Immature natural killer cell (primary cell): ENCODE data around the gene GREB1. TPM values are rescaled to one million over a fixed set of nuclear protein-coding genes. Genes with fewer than 3 reads are reported as not detected.
A peak's percentile ranks its signal among the peaks of the same experiment; 100 is the strongest.

Experiments used
- DNase-seq, 3 donors: peaks; one replicate each; pipeline ENCODE4 v3.0.0; 2022; ENCODE audit warnings: mixed read lengths in 1 of 3
- H3K27ac Mint-ChIP-seq, 6 donors: one replicate each; pipeline ENCODE4 v1.8.0; 2020; ENCODE audit warnings: mixed read lengths in 6 of 6, mild to moderate bottlenecking in 5 of 6, inconsistent platforms in 4 of 6, moderate library complexity in 3 of 6
- H3K27me3 Mint-ChIP-seq, 3 donors: one replicate each; pipeline ENCODE4 v1.8.0; 2020 to 2021; ENCODE audit warnings: low read depth in 3 of 3, mild to moderate bottlenecking in 3 of 3, mixed read lengths in 3 of 3, moderate library complexity in 3 of 3, inconsistent platforms in 1 of 3
- H3K36me3 Mint-ChIP-seq, 3 donors: one replicate each; pipeline ENCODE4 v1.8.0; 2020; ENCODE audit warnings: mixed read lengths in 3 of 3, inconsistent platforms in 2 of 3, mild to moderate bottlenecking in 2 of 3
- H3K4me1 Mint-ChIP-seq, 2 donors: one replicate each; pipeline ENCODE4 v1.8.0; 2020; ENCODE audit warnings: inconsistent platforms in 2 of 2, mild to moderate bottlenecking in 2 of 2, mixed read lengths in 2 of 2, moderate library complexity in 1 of 2
- H3K4me3 Mint-ChIP-seq, 5 donors: one replicate each; pipeline ENCODE4 v1.8.0; 2020; ENCODE audit warnings: mild to moderate bottlenecking in 5 of 5, mixed read lengths in 5 of 5, inconsistent platforms in 3 of 5, moderate library complexity in 3 of 5
- H3K9me3 Mint-ChIP-seq, 6 donors: one replicate each; pipeline ENCODE4 v1.8.0; 2020; ENCODE audit warnings: mild to moderate bottlenecking in 6 of 6, mixed read lengths in 6 of 6, inconsistent platforms in 4 of 6, moderate library complexity in 3 of 6
- polyA plus RNA-seq, 3 donors: library from polyadenylated mRNA; unstranded; fragments of 300-500 nt; fragmentation: Illumina TruSeq; gene quantifications; one replicate each; pipeline ENCODE4 v1.2.3, GENCODE V29; 2021

The GREB1 gene
- polyA plus RNA-seq, 3 donors from 2014 or later, result 0.41 TPM; not detected in 2

DNA sequence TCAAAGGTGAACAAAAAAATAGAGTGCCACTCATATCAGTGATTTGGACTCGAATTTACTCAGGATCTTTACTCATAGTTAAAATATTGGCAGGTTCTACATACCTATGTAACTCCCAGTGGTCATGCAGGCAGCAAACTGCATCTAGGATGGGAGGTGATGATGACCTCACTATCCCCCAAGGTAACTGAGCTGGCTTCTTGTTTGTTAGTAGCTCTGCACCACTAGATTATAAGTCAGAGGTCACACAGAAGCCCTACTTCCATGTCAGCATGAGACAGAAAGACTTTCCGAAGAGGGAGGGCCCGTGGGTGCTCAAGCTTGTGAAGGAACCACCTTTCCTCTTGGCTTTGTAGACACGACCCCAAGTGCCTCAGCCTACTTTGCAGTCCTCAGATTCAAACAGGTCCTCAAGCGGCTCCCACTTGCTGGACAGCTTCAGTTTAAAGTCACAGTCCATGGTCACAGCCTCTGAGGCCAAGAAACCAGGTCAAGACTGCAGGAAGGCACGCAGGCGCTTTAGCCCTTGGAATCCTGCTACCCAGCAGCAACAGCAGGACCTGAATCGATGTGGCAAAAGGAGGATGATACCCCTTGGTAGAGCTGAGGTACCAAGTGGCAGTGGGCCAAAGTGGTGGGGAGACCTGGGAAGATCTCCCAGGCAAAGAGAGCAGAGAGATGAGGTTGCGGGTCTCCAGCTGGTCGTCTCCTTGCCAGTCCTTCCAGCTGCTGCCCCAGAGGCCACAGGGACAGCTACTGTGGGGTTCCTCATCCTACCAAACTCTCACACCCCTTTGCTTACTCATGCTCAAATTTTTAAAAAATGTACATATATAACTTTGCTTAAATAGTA lies 131.9 kb downstream of the GREB1 start:
- DNase-seq, result no peak
- Mint-ChIP-seq H3K9me3 (peaks cover 0 to 14% (median 1%) of the 10 kb centered on the region in 6 donors), H3K27ac (no peak overlapping the region), H3K4me1 (peaks cover 3 to 6% of the 10 kb centered on the region in 2 donors), H3K36me3 (no peaks in the 10 kb centered on the region), H3K27me3 (peaks cover 6 to 26% (median 13%) of the 10 kb centered on the region in 3 donors), H3K4me3 (no peak overlapping the region)

- no peak overlapping the region for H3K27ac Mint-ChIP-seq
- H3K4me1 Mint-ChIP-seq, result peaks cover 3 to 6% of the 10 kb centered on the region in 2 donors
- peaks cover 6 to 14% (median 11%) of the 10 kb centered on the region in 3 donors for H3K27me3 Mint-ChIP-seq
- H3K4me3 Mint-ChIP-seq, result no peak overlapping the region
- H3K36me3 Mint-ChIP-seq, result no peaks in the 10 kb centered on the region
- peaks cover 0 to 10% (median under 1%) of the 10 kb centered on the region in 6 donors for H3K9me3 Mint-ChIP-seq
- no peak for DNase-seq
Measured at GRCh38 chr2:11667194-11667593, 133.3 kb downstream of the GREB1 start.

DNA sequence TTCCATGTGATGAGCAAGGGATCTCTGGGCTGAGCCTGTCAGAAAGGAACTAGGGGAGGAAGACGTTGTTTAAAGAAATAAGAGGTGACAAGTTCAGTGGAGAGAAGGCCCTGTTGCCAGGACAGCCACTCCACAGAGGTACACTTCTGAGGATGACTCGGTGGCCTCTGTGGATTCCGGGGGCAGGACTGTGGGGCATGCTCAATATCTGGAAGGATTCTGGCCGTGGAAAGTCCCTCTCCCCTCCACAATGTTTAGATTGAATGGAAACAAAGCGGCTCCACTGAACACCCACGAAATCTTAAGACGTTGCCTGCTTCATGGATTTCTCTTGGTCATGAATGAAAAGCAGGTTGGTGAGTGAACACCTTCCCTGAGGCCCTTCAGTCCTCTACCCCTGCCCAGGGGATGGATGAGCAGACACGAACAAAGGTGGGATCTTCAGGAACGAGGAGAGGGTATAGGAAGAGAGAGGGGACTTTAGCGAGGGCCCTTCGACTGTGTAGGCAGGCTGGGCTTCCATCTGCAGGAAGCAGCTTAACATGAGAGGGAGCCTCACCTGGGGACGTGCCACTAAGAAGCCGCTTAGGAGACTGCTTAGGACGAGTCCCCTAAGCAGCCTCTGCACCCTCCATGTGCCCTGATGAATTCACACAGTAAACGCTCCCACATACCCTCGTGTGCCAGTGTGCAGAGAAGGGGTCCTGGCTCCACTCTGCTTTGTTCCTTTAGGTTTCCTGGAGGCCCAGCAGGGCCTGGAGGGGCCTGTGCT lies 134.2 kb downstream of the GREB1 start:
- peaks cover 0 to 1% (median 0%) of the 10 kb centered on the region in 6 donors for H3K9me3 Mint-ChIP-seq
- H3K4me1 Mint-ChIP-seq, result peaks cover 3 to 6% of the 10 kb centered on the region in 2 donors
- no peak for DNase-seq
- H3K4me3 Mint-ChIP-seq, result no peak overlapping the region
- H3K36me3 Mint-ChIP-seq, result no peaks in the 10 kb centered on the region
- H3K27me3 Mint-ChIP-seq, result peaks cover 3 to 11% (median 11%) of the 10 kb centered on the region in 3 donors
- H3K27ac Mint-ChIP-seq, result no peak overlapping the region

DNA sequence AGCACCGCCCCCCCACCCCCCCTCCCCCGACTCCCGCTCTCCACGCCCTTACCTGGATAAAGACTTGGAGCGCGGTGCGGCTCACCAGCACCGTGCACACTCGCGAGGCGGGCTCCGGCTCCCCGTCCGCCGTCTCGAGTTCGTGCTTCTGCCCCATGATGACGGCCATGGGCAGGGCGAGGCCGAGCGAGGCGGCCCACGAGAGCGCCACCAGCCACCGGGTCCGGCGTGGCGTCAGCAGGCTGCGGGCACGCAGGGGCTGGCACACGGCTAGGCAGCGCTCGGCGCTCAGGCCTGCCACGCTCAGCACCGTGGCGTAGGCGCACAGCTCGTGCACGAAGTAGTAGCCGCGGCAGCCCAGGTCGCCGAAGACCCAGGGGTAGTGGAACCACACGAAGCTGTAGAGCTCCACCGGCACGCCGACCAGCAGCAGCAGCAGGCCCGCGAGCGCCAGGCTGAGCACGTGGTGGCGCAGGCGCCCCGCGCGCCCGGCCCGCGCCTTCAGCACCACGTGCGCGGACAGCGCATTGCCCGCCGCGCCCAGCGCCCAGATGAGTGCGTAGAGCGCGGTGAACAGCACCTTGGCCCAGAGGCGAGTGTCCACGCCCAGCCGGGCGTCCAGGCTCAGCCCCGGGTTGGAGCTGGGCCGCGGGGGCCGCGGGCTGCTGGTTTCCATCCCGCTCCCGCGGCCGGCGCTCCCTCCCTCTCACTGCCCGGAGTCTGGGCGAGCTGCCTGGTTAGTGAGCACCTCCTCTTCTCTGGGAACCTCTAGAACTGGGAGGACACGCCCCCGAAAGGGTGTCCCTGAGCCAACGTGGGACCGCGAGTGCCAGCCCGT lies 135.8 kb downstream of the GREB1 start, which contains the start of gene NTSR2:
NTSR2 (minus strand) TSS at position 742 of the 838 bp plus-strand sequence; CDS start at position 676, 66 bp downstream.
- peaks cover 3 to 10% (median 8%) of the 10 kb centered on the region in 3 donors for H3K27me3 Mint-ChIP-seq
- peaks cover 3 to 6% of the 10 kb centered on the region in 2 donors for H3K4me1 Mint-ChIP-seq
- DNase-seq, result peak; percentile 16 to 20 (median 18)
- H3K27ac Mint-ChIP-seq, result no peak within 1 kb of the TSS
- peaks cover 0 to 1% (median 0%) of the 10 kb centered on the region in 6 donors for H3K9me3 Mint-ChIP-seq
- no peaks in the 10 kb centered on the region for H3K36me3 Mint-ChIP-seq
- no peak within 1 kb of the TSS for H3K4me3 Mint-ChIP-seq

GRCh38 chr2:11672407-11672806 lies 138.6 kb downstream of the GREB1 start:
- no peak for DNase-seq
- H3K27ac Mint-ChIP-seq, result no peak overlapping the region
- no peaks in the 10 kb centered on the region for H3K9me3 Mint-ChIP-seq
- H3K27me3 Mint-ChIP-seq, result peaks cover 0 to 25% (median 19%) of the 10 kb centered on the region in 3 donors
- H3K4me3 Mint-ChIP-seq, result no peak overlapping the region
- H3K36me3 Mint-ChIP-seq, result no peaks in the 10 kb centered on the region
- peaks cover 3 to 6% of the 10 kb centered on the region in 2 donors for H3K4me1 Mint-ChIP-seq

DNA sequence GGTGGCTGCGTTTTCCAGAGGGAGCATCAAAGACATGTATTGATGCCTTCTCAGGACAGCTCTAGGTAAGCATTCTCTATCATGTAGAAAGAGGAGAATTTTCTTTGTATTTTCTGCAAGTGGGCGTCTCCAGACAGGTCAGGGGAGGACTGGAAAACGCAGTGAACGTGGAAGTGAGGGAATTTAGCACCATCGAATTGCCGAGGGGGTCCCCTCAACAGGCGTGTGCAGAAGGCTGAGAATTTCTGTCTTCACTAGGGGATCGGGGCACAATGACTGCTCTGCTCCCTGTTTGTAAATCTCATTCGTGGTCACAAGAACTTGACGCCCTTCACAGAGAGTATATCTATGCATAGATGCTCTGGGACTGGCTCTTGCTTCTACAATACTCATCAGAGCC lies 141.1 kb downstream of the GREB1 start:
- no peaks in the 10 kb centered on the region for H3K36me3 Mint-ChIP-seq
- DNase-seq, result no peak
- no peak overlapping the region for H3K27ac Mint-ChIP-seq
- H3K4me1 Mint-ChIP-seq, result peaks cover 3 to 6% of the 10 kb centered on the region in 2 donors
- H3K4me3 Mint-ChIP-seq, result no peak overlapping the region
- H3K9me3 Mint-ChIP-seq, result no peaks in the 10 kb centered on the region
- peaks cover 6 to 21% (median 13%) of the 10 kb centered on the region in 3 donors for H3K27me3 Mint-ChIP-seq

DNA sequence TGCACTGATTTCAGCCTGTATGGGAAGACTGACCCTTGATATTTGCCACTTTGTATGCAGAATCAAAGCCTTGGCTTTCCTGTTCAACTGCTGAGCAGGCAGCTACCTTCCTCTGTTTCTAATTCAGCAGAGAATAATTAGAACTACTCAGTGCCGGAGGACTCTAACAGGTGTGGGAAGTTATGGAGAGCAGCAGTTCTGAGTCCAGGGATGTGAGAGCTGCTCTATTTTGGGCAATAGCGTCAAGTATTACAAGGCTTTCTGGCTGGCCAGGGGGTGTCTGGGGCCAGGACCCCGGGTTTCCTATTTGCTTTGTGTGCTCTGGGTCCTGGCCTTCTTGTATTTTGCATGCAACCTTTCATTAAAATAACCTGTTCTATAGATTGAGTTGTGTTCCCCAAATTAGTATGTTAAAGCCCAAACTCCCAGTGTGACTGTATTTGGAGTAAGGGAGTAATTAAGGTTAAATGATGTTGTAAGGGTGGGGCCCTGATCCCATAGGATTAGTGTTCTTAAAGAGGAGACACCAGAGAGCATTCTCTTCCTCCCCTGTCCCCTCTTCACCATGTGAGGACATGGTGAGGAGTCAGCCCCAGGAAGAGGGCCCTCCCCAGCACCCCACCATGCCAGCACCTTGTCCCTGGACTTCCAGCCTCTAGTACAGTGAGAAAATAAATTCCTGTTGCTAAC lies 141.7 kb downstream of the GREB1 start:
- Mint-ChIP-seq H3K9me3 (no peaks in the 10 kb centered on the region), H3K4me3 (no peak overlapping the region), H3K36me3 (no peaks in the 10 kb centered on the region), H3K4me1 (peaks cover 0 to 1% of the 10 kb centered on the region in 2 donors), H3K27me3 (peaks cover 6 to 22% (median 13%) of the 10 kb centered on the region in 3 donors), H3K27ac (no peak overlapping the region)
- no peak for DNase-seq

- Mint-ChIP-seq H3K4me1 (no peaks in the 10 kb centered on the region), H3K9me3 (no peaks in the 10 kb centered on the region), H3K27ac (no peak overlapping the region), H3K4me3 (no peak overlapping the region), H3K36me3 (no peaks in the 10 kb centered on the region), H3K27me3 (peaks cover 6 to 22% (median 13%) of the 10 kb centered on the region in 3 donors)
- DNase-seq, result no peak
Measured at GRCh38 chr2:11676640-11677039, 142.8 kb downstream of the GREB1 start.

- H3K4me1 Mint-ChIP-seq, result no peaks in the 10 kb centered on the region
- no peak overlapping the region for H3K4me3 Mint-ChIP-seq
- no peak overlapping the region for H3K27ac Mint-ChIP-seq
- no peaks in the 10 kb centered on the region for H3K9me3 Mint-ChIP-seq
- no peaks in the 10 kb centered on the region for H3K36me3 Mint-ChIP-seq
- H3K27me3 Mint-ChIP-seq, result peaks cover 6 to 22% (median 13%) of the 10 kb centered on the region in 3 donors
- DNase-seq, result no peak
Measured at GRCh38 chr2:11677136-11678055, 143.6 kb downstream of the GREB1 start.

GRCh38 chr2:11678306-11678960 lies 144.6 kb downstream of the GREB1 start:
- H3K27ac Mint-ChIP-seq, result no peak overlapping the region
- H3K9me3 Mint-ChIP-seq, result no peaks in the 10 kb centered on the region
- DNase-seq, result no peak
- H3K27me3 Mint-ChIP-seq, result peaks cover 6 to 22% (median 14%) of the 10 kb centered on the region in 3 donors
- no peaks in the 10 kb centered on the region for H3K36me3 Mint-ChIP-seq
- no peak overlapping the region for H3K4me3 Mint-ChIP-seq
- no peaks in the 10 kb centered on the region for H3K4me1 Mint-ChIP-seq

- H3K36me3 Mint-ChIP-seq, result no peaks in the 10 kb centered on the region
- DNase-seq, result no peak
- peaks cover 7 to 20% (median 16%) of the 10 kb centered on the region in 3 donors for H3K27me3 Mint-ChIP-seq
- no peak overlapping the region for H3K27ac Mint-ChIP-seq
- H3K9me3 Mint-ChIP-seq, result no peaks in the 10 kb centered on the region
- no peaks in the 10 kb centered on the region for H3K4me1 Mint-ChIP-seq
- H3K4me3 Mint-ChIP-seq, result no peak overlapping the region
Measured at GRCh38 chr2:11679016-11679415, 145.2 kb downstream of the GREB1 start.
